ENCODE results near the gene TNFAIP3.
"Not testable (repeated sequence)": the region's sequence is repeated elsewhere in the genome, so short reads cannot be mapped to it uniquely, and the experiment has no call there.

TNFAIP3 gene

GRCh38 chr6:137878486-137879285 lies 11.6 kb downstream of the TNFAIP3 start:
- DNase-seq (ENCODE audit: low spot score) = no peak

GRCh38 chr6:137879299-137879698 lies 12.2 kb downstream of the TNFAIP3 start:
- no peak for DNase-seq (ENCODE audit: low spot score)

GRCh38 chr6:137879885-137880745 lies 13.1 kb downstream of the TNFAIP3 start:
- no peak for DNase-seq (ENCODE audit: low spot score)

GRCh38 chr6:137880746-137881521 lies 13.9 kb downstream of the TNFAIP3 start:
- DNase-seq (ENCODE audit: low spot score) = no peak

- no peak for DNase-seq (ENCODE audit: low spot score)
Observed at GRCh38 chr6:137881522-137881886, 14.4 kb downstream of the TNFAIP3 start.

GRCh38 chr6:137882225-137882961 lies 15.3 kb downstream of the TNFAIP3 start:
- DNase-seq (ENCODE audit: low spot score) = no peak

- DNase-seq (ENCODE audit: low spot score) = no peak
Observed at GRCh38 chr6:137883400-137884148, 16.5 kb downstream of the TNFAIP3 start.

GRCh38 chr6:137884149-137884909 lies 17.3 kb downstream of the TNFAIP3 start:
- no peak for DNase-seq (ENCODE audit: low spot score)

- DNase-seq (ENCODE audit: low spot score) = not testable (repeated sequence)
Observed at GRCh38 chr6:137884910-137885229, 17.8 kb downstream of the TNFAIP3 start.

- not testable (repeated sequence) for DNase-seq (ENCODE audit: low spot score)
Observed at GRCh38 chr6:137886226-137886625, 19.2 kb downstream of the TNFAIP3 start.

GRCh38 chr6:137890983-137891537 lies 24.0 kb downstream of the TNFAIP3 start:
- no peak for DNase-seq (ENCODE audit: low spot score)

GRCh38 chr6:137892271-137892708 lies 25.2 kb downstream of the TNFAIP3 start:
- DNase-seq (ENCODE audit: low spot score) = no peak

GRCh38 chr6:137893181-137893580 lies 26.1 kb downstream of the TNFAIP3 start:
- DNase-seq (ENCODE audit: low spot score) = no peak

GRCh38 chr6:137893726-137894125 lies 26.7 kb downstream of the TNFAIP3 start:
- no peak for DNase-seq (ENCODE audit: low spot score)

GRCh38 chr6:137894378-137894777 lies 27.3 kb downstream of the TNFAIP3 start:
- DNase-seq (ENCODE audit: low spot score) = not testable (repeated sequence)

GRCh38 chr6:137894779-137895385 lies 27.8 kb downstream of the TNFAIP3 start:
- DNase-seq (ENCODE audit: low spot score) = no peak

- DNase-seq (ENCODE audit: low spot score) = no peak
Observed at GRCh38 chr6:137896647-137897046, 29.6 kb downstream of the TNFAIP3 start.

GRCh38 chr6:137900815-137901214 lies 33.8 kb downstream of the TNFAIP3 start:
- DNase-seq (ENCODE audit: low spot score) = no peak

GRCh38 chr6:137901454-137901853 lies 34.4 kb downstream of the TNFAIP3 start:
- no peak for DNase-seq (ENCODE audit: low spot score)

Data from pons (tissue), 1 donor.